ENCODE data around the gene PDHB. TPM values are rescaled to one million over a fixed set of nuclear protein-coding genes. Genes with fewer than 3 reads are reported as not detected.

The PDHB gene
- total and polyA plus RNA-seq, 2 of the 13 experiments (the other 11 are each of a cell fraction or from before 2014, with no cell fraction given) = 108 to 153 TPM

- 0 out of 2 replicates have a peak, but pooled peaks have one; percentile 24 for TF ChIP-seq STAT6 (CRISPR knock-in tag; IDR thresholded peaks at IDR 0.05; ENCODE audit: borderline replicate concordance)
- TF ChIP-seq ZNF567 (CRISPR knock-in tag; IDR thresholded peaks at IDR 0.05; ENCODE audit: borderline replicate concordance) = no peak
- TF ChIP-seq HNF1B (CRISPR knock-in tag; IDR thresholded peaks at IDR 0.05) = peak; percentile 56; the same call in 1 of the 2 replicates
- TF ChIP-seq ZSCAN31 (CRISPR knock-in tag; IDR thresholded peaks at IDR 0.05; ENCODE audit: low read depth) = peak; percentile 72
- TF ChIP-seq SSRP1 (CRISPR knock-in tag; IDR thresholded peaks at IDR 0.05) = no peak
- no peak for TF ChIP-seq MAFF (IDR thresholded peaks at IDR 0.05; ENCODE audit: low read depth, low read length)
- TF ChIP-seq KLF15 (CRISPR knock-in tag; IDR thresholded peaks at IDR 0.05; ENCODE audit: borderline replicate concordance) = no peak
- TF ChIP-seq ZNF260 (CRISPR knock-in tag; IDR thresholded peaks at IDR 0.05; ENCODE audit: borderline replicate concordance, low read depth) = no peak
- peak; percentile 45; the same call in 1 of the 2 replicates for TF ChIP-seq ELF3 (CRISPR knock-in tag; IDR thresholded peaks at IDR 0.05)
- 0 out of 2 replicates have a peak, but pooled peaks have one; percentile 57 for TF ChIP-seq HIVEP1 (CRISPR knock-in tag; IDR thresholded peaks at IDR 0.05)
- peak; percentile 80 for TF ChIP-seq SALL1 (CRISPR knock-in tag; IDR thresholded peaks at IDR 0.05)
- no peak for TF ChIP-seq ZNF225 (CRISPR knock-in tag; IDR thresholded peaks at IDR 0.05)
- TF ChIP-seq ASH2L (IDR thresholded peaks at IDR 0.05; ENCODE audit: insufficient read length, low read depth, low read length) = peak; percentile 45
- no peak for TF ChIP-seq SMAD3 (CRISPR knock-in tag; IDR thresholded peaks at IDR 0.05)
- TF ChIP-seq SALL2 (CRISPR knock-in tag; IDR thresholded peaks at IDR 0.05) = no peak
- peak; percentile 65; the same call in 1 of the 2 replicates for TF ChIP-seq ZNF430 (CRISPR knock-in tag; IDR thresholded peaks at IDR 0.05)
- TF ChIP-seq SAFB2 (CRISPR knock-in tag; IDR thresholded peaks at IDR 0.05; ENCODE audit: borderline replicate concordance, low read depth) = peak; percentile 70; the same call in 1 of the 2 replicates
- no peak for TF ChIP-seq MAZ (IDR thresholded peaks at IDR 0.05; ENCODE audit: borderline replicate concordance, low read depth, low read length)
- TF ChIP-seq MAZ (CRISPR knock-in tag; IDR thresholded peaks at IDR 0.05; ENCODE audit: low read depth) = peak; percentile 43; the same call in 1 of the 2 replicates
- no peak for TF ChIP-seq ZFP36L2 (CRISPR knock-in tag; IDR thresholded peaks at IDR 0.05)
- no peak for TF ChIP-seq MXD1 (CRISPR knock-in tag; IDR thresholded peaks at IDR 0.05)
- no peak for TF ChIP-seq ZNF790 (CRISPR knock-in tag; IDR thresholded peaks at IDR 0.05; ENCODE audit: borderline replicate concordance)
- 0 out of 2 replicates have a peak, but pooled peaks have one; percentile 30 for TF ChIP-seq HMG20A (CRISPR knock-in tag; IDR thresholded peaks at IDR 0.05; ENCODE audit: borderline replicate concordance)
- no peak for TF ChIP-seq ZSCAN22 (CRISPR knock-in tag; IDR thresholded peaks at IDR 0.05)
- TF ChIP-seq TARDBP (CRISPR knock-in tag; IDR thresholded peaks at IDR 0.05) = 0 out of 2 replicates have a peak, but pooled peaks have one; percentile 44
- TF ChIP-seq ZNF747 (CRISPR knock-in tag; IDR thresholded peaks at IDR 0.05; ENCODE audit: borderline replicate concordance) = no peak
These were observed 29.7 kb upstream of the PDHB start (continued) for GRCh38 chr3:58463181-58463941.

All from HepG2 (cell line).